SK-N-MC (cell line): ENCODE results near the gene HMGB1.

ENCODE experiments used
- EZH2 ChIP-seq: fragments of 200-600 bp; sonication (generic); IDR thresholded peaks from one replicate; pipeline ENCODE4 v1.6.1; 2017; ENCODE audit warnings: antibody characterized with exemption
- FOXP2 ChIP-seq: optimal IDR thresholded peaks from 2 replicates; pipeline ENCODE3; 2011; ENCODE audit warnings: mild to moderate bottlenecking, moderate library complexity; ENCODE audit not compliant: insufficient read depth; ENCODE audit errors: extremely low read length, control extremely low read depth
- POLR2AphosphoS5 ChIP-seq: IDR thresholded peaks from 2 replicates; pipeline ENCODE4 v1.6.1; 2012; ENCODE audit warnings: mild to moderate bottlenecking, low read depth, low read length, borderline replicate concordance

DNA sequence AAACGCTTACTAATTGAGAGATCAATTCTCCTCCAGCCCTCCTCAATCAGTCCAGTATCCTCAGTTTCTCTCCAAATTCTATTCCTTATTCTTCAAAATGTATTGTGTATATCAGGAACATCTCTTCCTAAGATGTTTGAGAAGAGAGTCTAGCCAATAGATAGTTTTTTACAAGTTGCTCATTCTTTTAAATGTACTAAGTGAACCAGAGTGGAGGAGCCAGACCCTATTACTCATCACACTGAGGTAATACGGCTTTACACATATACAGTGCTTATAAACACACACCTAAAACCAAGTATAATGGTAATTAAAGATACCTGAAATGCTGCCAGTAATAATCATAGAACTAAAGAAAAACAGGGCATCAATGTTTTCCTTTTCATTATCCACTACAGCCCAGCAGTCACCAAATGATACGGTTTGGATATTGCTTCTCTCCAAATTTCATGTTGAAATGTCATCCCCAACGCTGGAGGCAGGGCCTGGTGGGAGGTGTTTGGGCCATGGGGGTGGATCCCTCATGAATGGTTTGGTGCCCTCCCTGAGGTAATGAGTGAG is 45.2 kb upstream of the HMGB1 start:
- TF ChIP-seq EZH2 (no peak), POLR2AphosphoS5 (no peak), FOXP2 (no peak)
